H1 (cell line): ENCODE data around the gene FGF1. TPM values are rescaled to one million over a fixed set of nuclear protein-coding genes. Genes with fewer than 3 reads are reported as not detected.

Source experiments
- polyA plus RNA-seq, 7 experiments: library from polyadenylated mRNA; depleted of rRNA in 3 of 7; stranded (reverse) in 5 of 7; unstranded in 2 of 7; fragments of >200 nt in 5 of 7; fragments of 200-250 nt in 2 of 7; gene quantifications; 1 replicate in 5 of 7; 2 replicates in 1 of 7; 4 replicates in 1 of 7; pipeline versions ENCODE4 v1.2.1 to v1.2.3, GENCODE V29; 2011 to 2013; ENCODE audit warnings: missing spikeins in 2 of 7, mixed read lengths in 2 of 7
- total RNA-seq: library from RNA; stranded (reverse); fragmentation: NEBNext Ultra II Directional; extraction: Animal tissue kit (Norgen Biotek cat#: 25700); gene quantifications from 2 replicates; pipeline ENCODE4 v1.2.1, GENCODE V29; 2021
- TF ChIP-seq, protein P1 (sequence below): IDR thresholded peaks from 2 replicates; pipeline ENCODE4 v1.6.1; 2012; ENCODE audit warnings: low read length, inconsistent platforms

The FGF1 gene
- total and polyA plus RNA-seq, 2 of the 8 experiments (the other 6 are each of a cell fraction or from before 2014, with no cell fraction given), result 0.30 to 0.50 TPM

DNA sequence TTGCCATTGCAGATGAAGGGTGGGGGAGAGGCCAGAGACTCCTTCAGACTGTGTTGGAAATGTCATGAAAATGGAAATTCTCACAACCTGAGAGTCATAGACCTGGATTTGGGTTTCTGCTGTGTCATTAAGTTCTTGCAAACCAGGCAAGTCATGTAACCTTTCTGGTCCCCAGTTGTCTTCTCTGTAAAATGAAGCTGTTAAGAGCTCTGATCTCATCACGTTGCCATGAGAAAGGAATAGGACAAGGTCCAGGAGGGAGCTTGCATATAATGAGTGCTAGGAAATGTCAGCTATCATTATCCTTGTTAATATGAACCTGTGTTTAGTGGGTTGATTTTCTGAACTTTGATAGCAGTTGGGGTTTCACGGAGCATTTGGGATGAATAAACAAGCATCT, 59.1 kb downstream of the FGF1 start (continued):
- TF ChIP-seq, protein P1, sequence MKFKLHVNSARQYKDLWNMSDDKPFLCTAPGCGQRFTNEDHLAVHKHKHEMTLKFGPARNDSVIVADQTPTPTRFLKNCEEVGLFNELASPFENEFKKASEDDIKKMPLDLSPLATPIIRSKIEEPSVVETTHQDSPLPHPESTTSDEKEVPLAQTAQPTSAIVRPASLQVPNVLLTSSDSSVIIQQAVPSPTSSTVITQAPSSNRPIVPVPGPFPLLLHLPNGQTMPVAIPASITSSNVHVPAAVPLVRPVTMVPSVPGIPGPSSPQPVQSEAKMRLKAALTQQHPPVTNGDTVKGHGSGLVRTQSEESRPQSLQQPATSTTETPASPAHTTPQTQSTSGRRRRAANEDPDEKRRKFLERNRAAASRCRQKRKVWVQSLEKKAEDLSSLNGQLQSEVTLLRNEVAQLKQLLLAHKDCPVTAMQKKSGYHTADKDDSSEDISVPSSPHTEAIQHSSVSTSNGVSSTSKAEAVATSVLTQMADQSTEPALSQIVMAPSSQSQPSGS, result no peak
- TF ChIP-seq, all 59 proteins: peak for 0
